ENCODE measurements around the gene PPP1R7.
"Not testable (repeated sequence)": the region's sequence is repeated elsewhere in the genome, so short reads cannot be mapped to it uniquely, and the experiment has no call there.

The PPP1R7 gene

DNA sequence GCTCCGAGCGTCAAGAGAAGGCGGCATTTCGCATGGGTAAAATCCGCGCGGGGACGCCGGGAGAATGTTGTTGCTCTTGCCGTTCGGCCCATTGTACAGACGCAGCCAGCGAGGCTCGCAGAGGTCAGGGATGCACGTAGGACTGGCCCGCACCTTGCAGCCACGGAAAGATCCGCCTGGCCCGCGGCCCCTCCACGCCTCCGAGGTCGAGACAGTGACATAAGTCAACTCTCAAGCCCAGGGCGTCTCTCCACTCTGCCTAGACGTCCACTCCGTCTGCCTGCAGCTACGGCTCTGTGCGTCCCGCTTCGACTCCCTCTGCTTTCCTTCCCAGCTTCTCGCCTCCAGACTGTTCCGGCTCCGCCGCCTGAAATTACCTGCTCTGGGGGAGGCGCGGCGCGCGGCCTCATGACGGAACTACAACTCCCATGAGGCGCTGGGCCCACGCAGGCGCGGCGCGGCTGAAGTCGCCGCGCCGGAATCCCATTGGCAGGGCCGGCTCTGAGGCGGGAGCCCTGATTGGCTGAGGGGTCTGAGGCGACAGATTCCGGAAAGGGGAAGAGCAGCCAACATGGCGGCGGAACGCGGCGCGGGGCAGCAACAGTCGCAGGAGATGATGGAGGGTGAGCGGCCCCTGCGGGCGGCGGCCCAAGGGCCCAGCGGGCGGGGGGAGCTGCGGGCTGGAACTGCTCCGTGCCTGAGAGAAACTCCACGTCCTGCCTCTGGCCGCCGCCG lies at the start of gene PPP1R7:
Gene PPP1R7, plus strand, starts transcription at position 543 of the 735 bp plus-strand sequence. Its CDS starts 29 bp downstream, at position 572.
- DNase-seq = peak; percentile 97

DNA sequence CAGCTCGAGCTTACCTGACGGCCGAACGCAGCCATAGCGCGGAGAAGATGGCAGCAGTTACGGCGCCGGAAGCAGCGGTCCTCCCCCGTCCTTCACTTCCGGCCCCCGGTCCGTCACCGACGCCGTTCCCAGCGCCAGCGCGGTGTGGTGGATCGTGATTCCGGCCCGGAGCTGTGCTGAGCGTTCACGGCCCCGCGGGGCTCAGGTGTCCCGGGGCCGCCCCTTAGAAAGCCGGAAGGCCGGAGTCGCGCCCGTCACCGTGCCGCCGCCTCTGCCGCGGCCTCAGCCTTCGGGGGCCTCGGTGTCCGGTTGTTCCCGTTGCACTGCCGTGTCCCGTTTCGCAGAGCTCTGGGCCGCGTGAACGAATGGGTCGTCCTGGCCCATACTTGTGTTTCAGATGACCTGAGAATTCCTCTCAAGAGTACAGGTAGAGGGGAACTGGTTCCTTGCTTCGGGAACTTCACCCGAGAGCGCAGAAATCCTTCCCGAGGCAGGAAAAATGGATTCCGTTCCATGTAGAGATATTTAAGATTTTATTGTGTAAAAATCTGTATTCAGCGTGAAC lies 47.9 kb upstream of the PPP1R7 start, which contains the start of gene MTERF4:
Gene MTERF4, minus strand, starts transcription at position 49 of the 565 bp plus-strand sequence. Its CDS starts 14 bp downstream, at position 35.
- peak; percentile 94 for DNase-seq

- no peak for DNase-seq
Observed at GRCh38 chr2:241103176-241103595, 47.1 kb upstream of the PPP1R7 start.

GRCh38 chr2:241104611-241105010 lies 45.7 kb upstream of the PPP1R7 start:
- not testable (repeated sequence) for DNase-seq

GRCh38 chr2:241105641-241106040 lies 44.6 kb upstream of the PPP1R7 start:
- DNase-seq = peak; percentile 12

DNA sequence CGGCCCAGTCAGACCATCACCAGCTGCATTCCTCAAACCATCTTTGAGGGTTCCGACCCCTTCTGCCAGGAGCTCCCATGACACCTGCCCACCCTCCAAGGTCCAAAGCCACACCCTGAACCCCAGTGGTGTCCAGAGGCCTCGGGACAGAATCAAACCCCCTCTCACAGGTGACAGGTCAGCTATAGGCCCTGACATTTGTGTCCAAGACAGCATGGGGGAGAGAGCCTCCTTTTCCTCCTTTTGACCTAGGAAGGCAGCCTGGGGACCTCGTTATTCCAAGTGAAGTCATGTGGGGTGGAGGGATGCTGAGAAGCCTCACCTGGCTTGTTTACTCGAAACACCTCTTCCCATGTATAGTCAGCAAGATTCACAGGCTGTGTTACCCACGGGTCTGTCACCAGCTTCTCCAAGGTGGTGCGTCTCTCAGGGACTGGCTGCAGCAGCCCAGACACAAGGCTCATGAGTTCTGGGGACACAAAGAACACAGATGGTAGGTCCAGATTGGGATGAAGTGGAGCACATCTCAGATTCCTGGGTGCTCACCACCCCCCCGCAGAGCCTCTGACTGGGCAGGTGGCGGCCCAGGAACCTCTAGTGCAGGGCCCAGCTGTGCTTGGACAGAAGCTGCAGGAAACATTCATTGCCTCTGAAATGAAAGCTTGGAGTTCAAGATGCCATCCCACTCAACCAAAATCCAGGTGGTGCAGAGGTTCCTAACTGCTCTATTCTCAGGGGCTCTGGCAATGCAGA lies 43.1 kb upstream of the PPP1R7 start:
- DNase-seq = no peak

- DNase-seq = no peak
Observed at GRCh38 chr2:241108271-241109209, 41.7 kb upstream of the PPP1R7 start.

- no peak for DNase-seq
Observed at GRCh38 chr2:241109210-241110088, 40.8 kb upstream of the PPP1R7 start.

DNA sequence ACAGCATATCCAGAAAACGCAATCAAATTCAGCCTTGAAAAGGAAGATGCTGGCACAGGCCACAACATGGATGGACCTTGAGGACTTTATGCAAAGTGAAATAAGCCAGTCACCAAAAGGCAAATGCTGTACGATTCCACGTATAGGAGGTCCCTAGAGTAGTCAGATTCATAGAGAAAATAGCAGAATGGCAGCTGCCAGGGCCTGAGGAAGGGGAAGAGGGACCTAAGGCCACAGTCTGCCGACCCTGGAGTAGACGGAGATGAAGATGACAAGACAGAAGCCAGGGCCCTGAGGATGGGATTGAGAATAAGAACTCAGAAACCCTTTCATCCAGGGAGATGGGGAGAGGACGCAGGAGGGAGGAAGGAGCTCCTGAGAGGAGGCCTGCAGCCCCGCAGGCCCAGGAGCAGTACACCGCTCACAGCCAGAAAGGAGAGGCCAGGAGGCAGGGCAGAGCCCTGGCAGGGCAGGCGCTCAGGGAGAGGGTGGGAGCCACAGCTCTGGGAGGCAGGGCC lies 40.1 kb upstream of the PPP1R7 start:
- DNase-seq = no peak

DNA sequence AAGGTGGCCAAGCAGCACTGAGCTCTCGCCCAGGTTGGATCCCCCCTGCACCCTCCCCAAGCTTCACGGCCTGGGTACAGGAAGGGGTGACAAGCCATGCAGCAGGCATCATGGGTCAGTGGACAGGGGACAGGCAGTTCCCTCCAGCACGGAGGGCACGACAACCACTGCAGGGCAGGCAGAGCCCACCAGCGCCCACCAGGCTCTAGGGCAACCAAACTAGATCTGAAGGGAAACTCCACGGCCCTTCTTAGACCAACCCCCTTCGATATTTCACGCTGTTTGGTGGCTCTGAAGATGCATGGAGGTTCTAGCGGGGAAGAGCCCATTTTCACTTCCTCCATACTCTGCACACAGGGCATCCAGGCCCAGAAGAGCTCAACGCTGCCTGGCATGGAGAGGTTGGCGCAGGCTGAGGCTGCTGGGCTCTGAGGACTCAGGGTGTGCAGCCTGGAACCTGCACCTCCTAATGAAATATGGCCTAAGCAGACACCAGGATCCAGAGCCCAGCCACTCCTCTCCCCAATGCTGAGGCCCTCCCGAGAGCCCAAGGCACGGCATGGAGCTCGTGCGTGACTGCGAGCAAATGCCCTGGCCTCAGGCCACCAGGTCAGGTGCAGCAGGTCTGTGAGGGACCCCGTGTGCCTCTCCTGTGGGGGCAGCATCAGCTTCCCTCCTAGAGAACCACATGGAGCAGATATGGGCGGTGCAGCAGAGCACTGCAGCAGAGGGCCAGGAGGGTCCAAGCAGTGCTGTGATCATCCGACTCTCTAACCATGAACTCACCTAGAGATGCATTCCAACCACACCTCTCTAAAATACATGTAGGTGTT lies 39.4 kb upstream of the PPP1R7 start:
- DNase-seq = no peak

DNA sequence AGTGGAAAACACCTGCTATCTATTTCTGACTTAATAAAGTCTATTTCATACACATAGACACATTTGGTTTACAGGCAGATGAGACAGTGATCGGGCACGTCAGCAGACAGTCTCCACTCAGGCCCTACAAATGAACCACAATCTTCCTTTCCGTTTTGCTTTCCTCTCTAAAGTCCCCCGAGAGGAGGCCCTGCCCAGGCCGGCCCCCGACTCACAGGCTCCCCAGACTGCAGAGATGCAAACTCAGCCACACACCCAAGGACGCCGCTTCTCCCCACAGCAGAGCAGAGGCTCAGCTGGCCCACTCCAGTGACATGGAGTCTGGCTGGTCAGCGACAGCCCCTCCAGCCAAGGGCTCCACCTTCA lies 38.8 kb upstream of the PPP1R7 start:
- no peak for DNase-seq

GRCh38 chr2:241112046-241112445 lies 38.2 kb upstream of the PPP1R7 start:
- no peak for DNase-seq

GRCh38 chr2:241112592-241112991 lies 37.7 kb upstream of the PPP1R7 start:
- DNase-seq = no peak

- DNase-seq = no peak
Observed at GRCh38 chr2:241114836-241115235, 35.4 kb upstream of the PPP1R7 start.

- DNase-seq = no peak
Observed at GRCh38 chr2:241115361-241115760, 34.9 kb upstream of the PPP1R7 start.

GRCh38 chr2:241116606-241117560 lies 33.4 kb upstream of the PPP1R7 start:
- DNase-seq = no peak

DNA sequence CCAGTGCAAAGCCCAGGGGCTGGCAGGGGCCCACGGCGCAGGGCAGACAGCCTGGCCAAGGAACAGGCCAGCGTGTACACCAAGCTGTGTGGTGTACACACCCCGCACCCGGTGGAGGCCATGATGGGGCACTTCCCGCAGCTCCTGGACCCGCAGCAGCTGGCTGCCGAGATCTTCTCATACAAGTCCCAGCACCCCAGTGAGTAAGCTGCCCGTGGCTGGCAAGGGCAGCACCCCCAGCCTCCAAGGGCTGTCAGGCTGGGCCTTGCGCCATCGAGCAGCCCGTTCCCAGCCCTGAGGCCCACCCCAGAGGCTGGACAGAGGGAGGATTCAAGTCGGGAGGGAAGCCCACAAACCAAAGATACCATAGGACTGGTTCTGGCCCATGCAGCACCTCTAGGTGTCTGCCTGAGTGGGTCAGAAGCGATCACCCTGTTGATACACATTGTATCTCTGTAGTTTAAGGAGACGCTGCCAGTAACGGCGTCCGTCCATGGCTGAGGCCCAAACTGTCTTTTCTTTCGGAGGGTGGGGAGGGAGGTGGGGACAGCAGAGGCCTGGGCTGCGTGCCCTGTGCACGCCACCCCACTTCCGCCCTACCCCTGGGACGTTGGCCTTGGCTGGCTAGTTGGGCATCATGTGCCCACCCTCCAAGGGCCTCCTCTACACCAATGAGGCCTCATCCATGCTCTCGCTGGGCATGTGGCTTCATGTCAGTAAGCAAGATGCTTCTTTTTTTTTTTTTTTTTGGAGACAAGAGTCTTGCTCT lies 31.3 kb upstream of the PPP1R7 start:
- DNase-seq = no peak

- DNase-seq = no peak
Observed at GRCh38 chr2:241120440-241120839, 29.8 kb upstream of the PPP1R7 start.
